HEK293 (cell line): ENCODE measurements around the gene MGST2.

Experiments used
- CTCF ChIA-PET: fragments of 350-600 bp; formaldehyde crosslinking; extraction: SDS; loops from one replicate; lab custom pipeline; 2021; ENCODE audit warnings: antibody characterized with exemption; lab: Yijun Ruan, JAX
- POLR2A ChIA-PET: fragments of 300-600 bp; formaldehyde crosslinking; extraction: SDS; loops from one replicate; lab custom pipeline; 2020; ENCODE audit warnings: antibody characterized with exemption, inconsistent platforms; lab: Yijun Ruan, JAX
- H3K27ac ChIP-seq: fragments of 200-500 bp; sonication (Bioruptor generic); 2 replicates; pipeline ENCODE4 v1.5.1; 2014; ENCODE audit warnings: low read depth, low read length, control low read depth, inconsistent platforms; ENCODE audit errors: extremely low read depth
- H3K36me3 ChIP-seq, 2 experiments: fragments of 200-500 bp in 1 of 2; sonication (Bioruptor generic) in 1 of 2; 1 replicate in 1 of 2; 2 replicates in 1 of 2; pipeline ENCODE4 v1.5.1; 2014 to 2017; ENCODE audit warnings: inconsistent platforms in 2 of 2, low read length in 2 of 2; ENCODE audit not compliant: control insufficient read depth in 2 of 2, insufficient read depth in 1 of 2
- H3K4me1 ChIP-seq: fragments of 200-500 bp; sonication (Bioruptor generic); 2 replicates; pipeline ENCODE4 v1.5.1; 2014; ENCODE audit warnings: mild to moderate bottlenecking, low read length, inconsistent platforms; ENCODE audit not compliant: control insufficient read depth, insufficient read depth
- H3K4me3 ChIP-seq: 2 replicates; pipeline ENCODE4 v1.5.1; 2011; ENCODE audit warnings: low read depth, mild to moderate bottlenecking, control low read depth, low read length, moderate library complexity
- H3K9me3 ChIP-seq: fragments of 200-500 bp; sonication (Bioruptor generic); 2 replicates; pipeline ENCODE4 v1.5.1; 2014; ENCODE audit warnings: low read depth, low read length, inconsistent platforms; ENCODE audit not compliant: control insufficient read depth, insufficient read depth
- HOXC10 ChIP-seq: sonication (generic); formaldehyde crosslinking; IDR thresholded peaks from 2 replicates; pipeline ENCODE4 v1.8.1; 2023; ENCODE audit warnings: mild to moderate bottlenecking, missing genetic modification reagents
- PRDM1 ChIP-seq: fragments of 450-650 bp; formaldehyde crosslinking; IDR thresholded peaks from 2 replicates; pipeline ENCODE4; 2016; ENCODE audit warnings: missing biosample characterization, missing genetic modification characterization
- SCRT1 ChIP-seq: fragments of 450-650 bp; formaldehyde crosslinking; IDR thresholded peaks from 2 replicates; pipeline ENCODE4 v1.5.1; 2016; ENCODE audit warnings: missing biosample characterization, missing genetic modification characterization, borderline replicate concordance
- ZBTB44 ChIP-seq: fragments of 450-650 bp; IDR thresholded peaks from 2 replicates; pipeline ENCODE4 v1.5.1; 2018; ENCODE audit warnings: missing biosample characterization, mild to moderate bottlenecking, missing genetic modification characterization
- ZFHX2 ChIP-seq: fragments of 450-650 bp; formaldehyde crosslinking; conservative IDR thresholded peaks from 2 replicates; pipeline ENCODE4 v1.5.1; 2016; ENCODE audit warnings: missing biosample characterization, missing genetic modification characterization
- ZIC2 ChIP-seq: fragments of 450-650 bp; formaldehyde crosslinking; IDR thresholded peaks from 2 replicates; pipeline ENCODE4 v1.5.1; 2016; ENCODE audit warnings: missing biosample characterization, missing genetic modification characterization
- ZNF175 ChIP-seq: fragments of 450-650 bp; formaldehyde crosslinking; IDR thresholded peaks from 2 replicates; pipeline ENCODE4 v1.5.1; 2016; ENCODE audit warnings: missing biosample characterization, missing genetic modification characterization
- ZNF211 ChIP-seq: fragments of 450-650 bp; formaldehyde crosslinking; IDR thresholded peaks from 2 replicates; pipeline ENCODE4 v1.5.1; 2016; ENCODE audit warnings: low read depth, missing biosample characterization, missing genetic modification characterization
- ZNF223 ChIP-seq: fragments of 450-650 bp; formaldehyde crosslinking; IDR thresholded peaks from 2 replicates; pipeline ENCODE4 v1.5.1; 2016; ENCODE audit warnings: missing biosample characterization, missing genetic modification characterization
- ZNF26 ChIP-seq: fragments of 450-650 bp; formaldehyde crosslinking; IDR thresholded peaks from 2 replicates; pipeline ENCODE4 v1.5.1; 2016; ENCODE audit warnings: missing biosample characterization, missing genetic modification characterization
- ZNF350 ChIP-seq: fragments of 450-650 bp; formaldehyde crosslinking; IDR thresholded peaks from 2 replicates; pipeline ENCODE4 v1.5.0; 2017; ENCODE audit warnings: missing biosample characterization, mild to moderate bottlenecking, missing genetic modification characterization
- ZNF354C ChIP-seq: fragments of 450-650 bp; formaldehyde crosslinking; IDR thresholded peaks from 2 replicates; pipeline ENCODE4 v1.5.1; 2016; ENCODE audit warnings: missing biosample characterization, missing genetic modification characterization, low read depth, borderline replicate concordance
- ZNF394 ChIP-seq: fragments of 450-650 bp; formaldehyde crosslinking; IDR thresholded peaks from 2 replicates; pipeline ENCODE4 v1.5.1; 2016; ENCODE audit warnings: missing biosample characterization, missing genetic modification characterization, mild to moderate bottlenecking, moderate library complexity, borderline replicate concordance
- ZNF433 ChIP-seq: fragments of 450-650 bp; formaldehyde crosslinking; IDR thresholded peaks from 2 replicates; pipeline ENCODE4 v1.5.1; 2016; ENCODE audit warnings: missing biosample characterization, missing genetic modification characterization, low read depth
- ZNF48 ChIP-seq: fragments of 450-650 bp; formaldehyde crosslinking; IDR thresholded peaks from 2 replicates; pipeline ENCODE4 v1.5.1; 2016; ENCODE audit warnings: missing biosample characterization, missing genetic modification characterization
- ZNF555 ChIP-seq: fragments of 450-650 bp; formaldehyde crosslinking; conservative IDR thresholded peaks from 2 replicates; pipeline ENCODE4 v1.5.1; 2017; ENCODE audit warnings: missing biosample characterization, mild to moderate bottlenecking, missing genetic modification characterization, inconsistent platforms
- ZNF585B ChIP-seq: fragments of 450-650 bp; formaldehyde crosslinking; IDR thresholded peaks from 2 replicates; pipeline ENCODE4 v1.5.1; 2016; ENCODE audit warnings: missing biosample characterization, missing genetic modification characterization
- ZNF654 ChIP-seq: fragments of 450-650 bp; formaldehyde crosslinking; IDR thresholded peaks from 2 replicates; pipeline ENCODE4 v1.5.1; 2016; ENCODE audit warnings: low read depth, missing biosample characterization, missing genetic modification characterization
- ZNF664 ChIP-seq: fragments of 450-650 bp; formaldehyde crosslinking; IDR thresholded peaks from 2 replicates; pipeline ENCODE4 v1.5.1; 2016; ENCODE audit warnings: missing biosample characterization, missing genetic modification characterization
- ZSCAN4 ChIP-seq: fragments of 450-650 bp; formaldehyde crosslinking; IDR thresholded peaks from 2 replicates; pipeline ENCODE4 v1.5.1; 2017; ENCODE audit warnings: missing biosample characterization, missing genetic modification characterization
- ZXDB ChIP-seq: fragments of 450-650 bp; formaldehyde crosslinking; IDR thresholded peaks from 2 replicates; pipeline ENCODE4 v1.5.1; 2016; ENCODE audit warnings: missing biosample characterization, missing genetic modification characterization
- TF ChIP-seq, protein P1 (sequence below): fragments of 450-650 bp; formaldehyde crosslinking; IDR thresholded peaks from 2 replicates; pipeline ENCODE4 v1.5.0; 2017; ENCODE audit warnings: missing biosample characterization, missing genetic modification characterization, borderline replicate concordance

The MGST2 gene

GRCh38 chr4:139619644-139620043 is 46.0 kb upstream of the MGST2 start:
- no peaks in the 10 kb centered on the region for H3K36me3 ChIP-seq
- ChIA-PET POLR2A (no interaction called here), CTCF (interaction anchor here (0.5 to 3.0 kb wide), 17 partner anchors 8 to 792 kb away, joined by 3 to 8 read pairs (median 3); partner anchors contain the start of gene MGST2)
- H3K4me3 ChIP-seq: no peak overlapping the region
- H3K4me1 ChIP-seq: no peaks in the 10 kb centered on the region
- peak; percentile 66; the same call in 1 of the 2 replicates for TF ChIP-seq ZNF26 (tag by site-specific recombination)
- TF ChIP-seq ZNF175 (tag by site-specific recombination): no peak
- peak; percentile 6; the same call in 1 of the 2 replicates for TF ChIP-seq ZNF654 (tag by site-specific recombination)
- TF ChIP-seq ZNF350 (tag by site-specific recombination): no peak
- no peak overlapping the region for H3K27ac ChIP-seq
- H3K9me3 ChIP-seq: no peaks in the 10 kb centered on the region

- H3K4me1 ChIP-seq: no peaks in the 10 kb centered on the region
- ChIA-PET POLR2A (no interaction called here), CTCF (interaction anchor here (0.5 to 0.6 kb wide), 2 partner anchors 11 to 29 kb away, joined by 3 to 4 read pairs; no protein-coding TSS in a partner anchor)
- no peak overlapping the region for H3K4me3 ChIP-seq
- no peaks in the 10 kb centered on the region for H3K9me3 ChIP-seq
- H3K27ac ChIP-seq: no peak overlapping the region
- H3K36me3 ChIP-seq: no peaks in the 10 kb centered on the region
- TF ChIP-seq ZBTB44: no peak
- no peak for TF ChIP-seq ZFHX2 (tag by site-specific recombination)
- no peak for TF ChIP-seq SCRT1 (tag by site-specific recombination)
- TF ChIP-seq, protein P1, sequence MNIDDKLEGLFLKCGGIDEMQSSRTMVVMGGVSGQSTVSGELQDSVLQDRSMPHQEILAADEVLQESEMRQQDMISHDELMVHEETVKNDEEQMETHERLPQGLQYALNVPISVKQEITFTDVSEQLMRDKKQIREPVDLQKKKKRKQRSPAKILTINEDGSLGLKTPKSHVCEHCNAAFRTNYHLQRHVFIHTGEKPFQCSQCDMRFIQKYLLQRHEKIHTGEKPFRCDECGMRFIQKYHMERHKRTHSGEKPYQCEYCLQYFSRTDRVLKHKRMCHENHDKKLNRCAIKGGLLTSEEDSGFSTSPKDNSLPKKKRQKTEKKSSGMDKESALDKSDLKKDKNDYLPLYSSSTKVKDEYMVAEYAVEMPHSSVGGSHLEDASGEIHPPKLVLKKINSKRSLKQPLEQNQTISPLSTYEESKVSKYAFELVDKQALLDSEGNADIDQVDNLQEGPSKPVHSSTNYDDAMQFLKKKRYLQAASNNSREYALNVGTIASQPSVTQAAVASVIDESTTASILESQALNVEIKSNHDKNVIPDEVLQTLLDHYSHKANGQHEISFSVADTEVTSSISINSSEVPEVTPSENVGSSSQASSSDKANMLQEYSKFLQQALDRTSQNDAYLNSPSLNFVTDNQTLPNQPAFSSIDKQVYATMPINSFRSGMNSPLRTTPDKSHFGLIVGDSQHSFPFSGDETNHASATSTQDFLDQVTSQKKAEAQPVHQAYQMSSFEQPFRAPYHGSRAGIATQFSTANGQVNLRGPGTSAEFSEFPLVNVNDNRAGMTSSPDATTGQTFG (tag by site-specific recombination): no peak
- no peak for TF ChIP-seq ZIC2 (tag by site-specific recombination)
- TF ChIP-seq ZSCAN4: no peak
- TF ChIP-seq PRDM1 (tag by site-specific recombination): no peak
- no peak for TF ChIP-seq ZNF555
- no peak for TF ChIP-seq ZXDB (tag by site-specific recombination)
- no peak for TF ChIP-seq ZNF394 (tag by site-specific recombination)
- TF ChIP-seq ZNF48 (tag by site-specific recombination): no peak
- TF ChIP-seq ZNF585B (tag by site-specific recombination): no peak
- no peak for TF ChIP-seq ZNF223
- TF ChIP-seq HOXC10 (CRISPR knock-in tag): no peak
- TF ChIP-seq ZNF211 (tag by site-specific recombination): no peak
- no peak for TF ChIP-seq ZNF354C (tag by site-specific recombination)
- no peak for TF ChIP-seq ZNF664 (tag by site-specific recombination)
- no peak for TF ChIP-seq ZNF433 (tag by site-specific recombination)
Measured at GRCh38 chr4:139622901-139623381, 42.7 kb upstream of the MGST2 start.
